ENCODE data around the gene APOL6. TPM values are rescaled to one million over a fixed set of nuclear protein-coding genes. Genes with fewer than 3 reads are reported as not detected.

The APOL6 gene
- total RNA-seq: 8.1 TPM

GRCh38 chr22:35648066-35649025 lies at the start of gene APOL6:
TSS of gene APOL6 (plus strand) at chr22:35648446. CDS start at chr22:35656426, 7,980 bp downstream.
- ATAC-seq: peak; percentile 72

- no peak for ATAC-seq
Observed at GRCh38 chr22:35599364-35599763, 48.9 kb upstream of the APOL6 start.

GRCh38 chr22:35600476-35600875 lies 47.8 kb upstream of the APOL6 start:
- no peak for ATAC-seq

GRCh38 chr22:35601013-35601580 lies 47.1 kb upstream of the APOL6 start:
- no peak for ATAC-seq

GRCh38 chr22:35601743-35602615 lies 46.3 kb upstream of the APOL6 start:
- peak; percentile 68 for ATAC-seq

GRCh38 chr22:35604621-35605368 lies 43.5 kb upstream of the APOL6 start:
- no peak for ATAC-seq

- ATAC-seq: no peak
Observed at GRCh38 chr22:35605369-35605680, 42.9 kb upstream of the APOL6 start.

- no peak for ATAC-seq
Observed at GRCh38 chr22:35605851-35606481, 42.3 kb upstream of the APOL6 start.

GRCh38 chr22:35606916-35607315 lies 41.3 kb upstream of the APOL6 start:
- no peak for ATAC-seq

- ATAC-seq: no peak
Observed at GRCh38 chr22:35608088-35608487, 40.2 kb upstream of the APOL6 start.

- no peak for ATAC-seq
Observed at GRCh38 chr22:35609261-35609660, 39.0 kb upstream of the APOL6 start.

- ATAC-seq: no peak
Observed at GRCh38 chr22:35609761-35610160, 38.5 kb upstream of the APOL6 start.

GRCh38 chr22:35610741-35611140 lies 37.5 kb upstream of the APOL6 start:
- no peak for ATAC-seq

GRCh38 chr22:35611200-35611890 lies 36.9 kb upstream of the APOL6 start:
- no peak for ATAC-seq

- ATAC-seq: no peak
Observed at GRCh38 chr22:35611891-35612576, 36.2 kb upstream of the APOL6 start.

- ATAC-seq: no peak
Observed at GRCh38 chr22:35612903-35613302, 35.3 kb upstream of the APOL6 start.

- ATAC-seq: no peak
Observed at GRCh38 chr22:35614404-35614803, 33.8 kb upstream of the APOL6 start.

- ATAC-seq: peak; percentile 17
Observed at GRCh38 chr22:35615156-35615555, 33.1 kb upstream of the APOL6 start.

GRCh38 chr22:35616043-35616442 lies 32.2 kb upstream of the APOL6 start:
- no peak for ATAC-seq

- ATAC-seq: no peak
Observed at GRCh38 chr22:35617137-35617755, 31.0 kb upstream of the APOL6 start, which contains the start of gene MB. TSS of gene MB (minus strand) at chr22:35617329. CDS start at chr22:35617257, 72 bp downstream.
